Omental fat pad (tissue), 4 donors: Measurements from ENCODE around the gene SYPL1. TPM values are rescaled to one million over a fixed set of nuclear protein-coding genes. Genes with fewer than 3 reads are reported as not detected.

Source experiments
- ATAC-seq: fragments of 150-250 bp; one replicate; pipeline ENCODE4 v1.9.1; 2016; ENCODE audit warnings: mild to moderate bottlenecking, moderate library complexity; ENCODE audit not compliant: low FRiP score
- DNase-seq: peaks from one replicate; pipeline ENCODE4 v3.0.0-alpha.2; 2019; ENCODE audit warnings: low spot score
- total RNA-seq, 4 donors: library from RNA; depleted of rRNA; stranded (reverse); fragments of >200 nt; gene quantifications; one replicate each; pipeline ENCODE4 v1.1.0, GENCODE V29; 2016
- TF ChIP-seq, protein P1 (sequence below), 3 donors: fragments of 450-650 bp; IDR thresholded peaks; one replicate each; pipeline ENCODE4 v1.5.1; 2016 to 2017; ENCODE audit warnings: antibody characterized with exemption in 3 of 3, mild to moderate bottlenecking in 3 of 3, moderate library complexity in 2 of 3

The SYPL1 gene
- total RNA-seq, 4 donors from 2014 or later, result 61.5 to 120 (median 70.6) TPM

DNA sequence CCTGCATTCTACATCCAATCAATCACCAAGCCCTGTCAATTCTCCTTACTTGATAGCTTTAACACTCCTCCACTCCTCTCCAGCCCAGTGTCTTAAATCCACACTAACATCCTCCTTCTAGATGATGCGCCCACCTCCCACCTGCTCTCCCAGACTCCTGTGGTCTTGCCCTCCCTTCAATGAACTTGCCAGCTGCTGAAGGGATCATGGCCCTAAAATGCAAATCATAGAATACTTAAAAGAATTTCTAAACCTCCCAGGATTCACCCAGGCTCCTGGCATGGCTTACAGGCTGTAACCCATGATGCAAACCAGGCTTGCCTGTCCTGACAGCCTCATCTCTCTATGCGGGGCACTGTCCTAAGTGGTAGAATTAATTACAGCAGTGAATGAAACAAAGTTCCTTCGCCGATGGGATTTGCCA lies 43.6 kb downstream of the SYPL1 start:
- ATAC-seq (peak; percentile 30), DNase-seq (no peak)
- TF ChIP-seq, protein P1, sequence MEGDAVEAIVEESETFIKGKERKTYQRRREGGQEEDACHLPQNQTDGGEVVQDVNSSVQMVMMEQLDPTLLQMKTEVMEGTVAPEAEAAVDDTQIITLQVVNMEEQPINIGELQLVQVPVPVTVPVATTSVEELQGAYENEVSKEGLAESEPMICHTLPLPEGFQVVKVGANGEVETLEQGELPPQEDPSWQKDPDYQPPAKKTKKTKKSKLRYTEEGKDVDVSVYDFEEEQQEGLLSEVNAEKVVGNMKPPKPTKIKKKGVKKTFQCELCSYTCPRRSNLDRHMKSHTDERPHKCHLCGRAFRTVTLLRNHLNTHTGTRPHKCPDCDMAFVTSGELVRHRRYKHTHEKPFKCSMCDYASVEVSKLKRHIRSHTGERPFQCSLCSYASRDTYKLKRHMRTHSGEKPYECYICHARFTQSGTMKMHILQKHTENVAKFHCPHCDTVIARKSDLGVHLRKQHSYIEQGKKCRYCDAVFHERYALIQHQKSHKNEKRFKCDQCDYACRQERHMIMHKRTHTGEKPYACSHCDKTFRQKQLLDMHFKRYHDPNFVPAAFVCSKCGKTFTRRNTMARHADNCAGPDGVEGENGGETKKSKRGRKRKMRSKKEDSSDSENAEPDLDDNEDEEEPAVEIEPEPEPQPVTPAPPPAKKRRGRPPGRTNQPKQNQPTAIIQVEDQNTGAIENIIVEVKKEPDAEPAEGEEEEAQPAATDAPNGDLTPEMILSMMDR (IDR thresholded peaks at IDR 0.05), result no peak

DNA sequence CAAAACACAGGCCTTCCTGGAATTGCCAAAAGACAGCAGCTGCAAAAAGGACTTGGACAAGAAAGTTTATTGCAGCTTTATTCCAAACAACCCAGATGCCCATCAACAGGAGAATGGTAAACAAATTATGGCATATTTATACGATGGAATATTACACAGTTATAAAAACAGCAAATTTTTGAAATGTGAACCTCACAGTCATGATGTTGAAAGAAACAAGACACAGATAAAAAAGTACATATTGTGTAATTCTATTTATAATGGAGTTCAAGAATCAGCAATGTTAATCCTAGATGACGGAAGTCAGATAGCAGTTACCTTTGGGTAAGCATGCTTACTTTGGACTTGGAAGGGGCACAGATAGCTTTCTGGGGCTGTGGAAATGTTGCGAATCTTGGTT lies 44.4 kb downstream of the SYPL1 start:
- DNase-seq (no peak), ATAC-seq (no peak)
- TF ChIP-seq, protein P1 (IDR thresholded peaks at IDR 0.05), result no peak

DNA sequence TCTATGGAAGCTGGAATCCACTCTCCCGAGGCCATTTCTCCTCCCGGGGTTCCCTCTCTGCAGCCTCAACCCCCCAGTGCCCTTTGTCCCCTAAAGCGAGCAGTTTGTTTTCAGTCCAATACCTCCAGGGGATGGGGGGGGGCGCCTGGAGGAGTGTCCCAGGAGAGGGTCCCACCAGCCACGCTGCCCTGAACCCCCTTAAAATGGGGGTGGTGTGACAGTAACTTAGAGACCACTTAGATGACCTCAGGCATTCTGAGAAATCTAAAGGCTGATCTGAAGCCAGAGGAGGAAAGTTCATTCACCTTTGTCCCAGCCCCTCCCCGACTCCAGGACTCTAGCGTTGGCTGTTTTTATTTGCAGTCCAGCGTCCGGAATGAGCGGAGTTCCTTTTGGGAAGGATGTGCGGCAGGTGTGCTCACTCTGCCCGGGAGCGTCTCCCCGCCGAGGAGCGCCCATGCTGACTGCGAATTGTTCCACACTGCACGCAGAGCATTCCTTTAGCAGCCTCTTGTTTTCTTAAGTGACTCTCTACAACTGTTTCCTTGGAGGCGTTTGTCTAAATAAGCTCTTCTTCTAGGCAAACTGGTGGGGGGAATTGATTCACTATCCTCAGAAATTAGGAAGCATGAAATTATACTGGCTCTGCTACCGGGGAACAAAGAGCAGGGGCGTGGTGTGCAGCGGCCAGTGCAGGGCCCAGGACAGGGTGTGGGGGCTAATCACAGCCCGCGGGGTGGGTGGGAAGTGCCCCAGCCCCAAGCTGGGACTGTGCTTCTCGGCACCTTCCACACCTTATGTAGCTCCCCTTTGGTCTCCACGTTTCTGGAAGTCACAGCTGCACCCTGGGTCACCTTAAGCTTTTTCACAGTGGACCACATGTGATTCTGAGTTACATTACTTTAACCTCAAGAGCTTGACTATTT lies 46.3 kb downstream of the SYPL1 start:
- TF ChIP-seq, protein P1 (IDR thresholded peaks at IDR 0.05), result no peak
- no peak for DNase-seq
- no peak for ATAC-seq

DNA sequence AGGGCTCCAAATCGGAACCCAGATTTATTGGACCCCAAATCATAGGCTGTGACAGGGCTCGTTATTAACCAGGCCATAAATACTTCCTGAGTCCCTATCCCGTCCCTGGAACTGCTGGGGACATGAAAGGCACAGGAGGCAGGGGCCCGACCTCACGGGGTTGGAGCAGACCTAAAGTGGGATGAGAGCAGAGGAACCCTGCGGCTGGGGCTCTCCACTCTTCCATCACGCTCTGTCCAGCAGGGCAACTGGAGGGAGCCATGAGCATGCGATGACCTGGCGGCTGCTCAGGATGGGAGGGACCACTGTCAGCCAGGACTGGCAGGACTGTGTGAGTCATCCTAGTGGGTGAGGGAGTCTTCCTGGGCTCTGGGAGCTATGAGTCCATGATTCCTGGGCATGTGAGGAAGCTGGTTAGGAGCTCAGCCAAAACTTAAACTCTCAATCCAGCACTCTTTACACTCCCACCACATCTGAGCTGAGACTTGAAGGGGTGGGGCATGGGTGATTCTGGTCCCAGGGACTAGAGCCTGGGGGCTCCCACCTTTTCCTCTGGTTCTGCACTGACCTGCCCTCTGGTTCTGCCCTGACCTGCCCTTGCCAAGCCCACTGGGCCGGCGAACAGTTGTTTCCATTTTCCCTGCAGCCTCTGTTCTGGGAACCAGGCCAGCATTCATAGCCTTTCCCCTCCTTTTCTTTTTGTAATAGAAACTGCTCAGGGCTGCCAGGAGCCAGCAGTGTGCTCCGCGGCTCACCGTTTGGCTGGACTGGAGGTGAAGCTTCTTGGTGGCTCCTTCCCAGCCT lies 47.1 kb downstream of the SYPL1 start:
- ATAC-seq (peak; percentile 96), DNase-seq (peak; percentile 63)
- TF ChIP-seq, protein P1 (IDR thresholded peaks at IDR 0.05), result no peak

DNA sequence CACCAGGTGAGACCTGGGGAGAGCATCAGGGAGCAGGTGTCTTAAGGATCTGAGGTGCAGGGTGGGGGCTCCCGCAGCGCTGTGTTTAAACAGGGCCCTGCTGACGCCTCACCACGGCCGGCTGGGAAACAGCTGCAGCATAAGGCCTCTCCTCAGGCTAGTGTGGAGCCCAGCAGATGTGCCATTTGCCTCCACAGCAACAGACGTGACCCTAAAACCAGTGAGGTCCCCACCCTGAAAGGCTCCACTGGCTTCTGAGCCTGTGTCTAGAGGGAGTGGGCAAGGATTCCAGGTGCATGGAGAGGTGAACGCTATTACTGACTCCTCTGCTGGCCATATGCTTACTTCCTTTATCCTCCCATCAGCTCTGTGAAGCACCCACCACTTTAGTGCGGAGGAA lies 47.8 kb downstream of the SYPL1 start:
- TF ChIP-seq, protein P1 (IDR thresholded peaks at IDR 0.05), result no peak
- DNase-seq, result no peak
- ATAC-seq, result no peak

DNA sequence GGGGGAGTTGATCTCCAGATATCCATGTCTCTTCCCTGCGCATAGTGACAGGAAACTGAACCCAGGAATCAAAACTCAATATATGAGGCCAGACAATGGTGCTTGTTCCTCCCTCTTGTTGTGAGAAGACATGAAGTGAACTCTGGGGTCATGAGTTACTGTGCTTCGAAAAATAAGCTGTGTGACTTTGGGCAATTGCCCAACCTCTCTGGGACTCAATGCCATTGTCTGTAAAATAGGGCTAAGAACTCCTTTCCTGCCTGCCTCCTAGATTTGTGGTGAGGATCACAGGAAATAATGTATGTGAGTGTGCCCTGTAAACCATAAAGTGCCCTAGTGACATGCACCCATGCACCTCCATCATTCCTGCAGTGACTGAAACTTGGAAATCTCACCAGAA lies 48.4 kb downstream of the SYPL1 start:
- ATAC-seq, result no peak
- DNase-seq, result no peak
- TF ChIP-seq, protein P1 (IDR thresholded peaks at IDR 0.05), result no peak
